GM20000 (cell line): Measurements from ENCODE around the gene RTRAF.

Source experiments
- DNase-seq: peaks from one replicate; pipeline ENCODE4 v3.0.0; 2012; ENCODE audit warnings: low spot score
- CTCF ChIP-seq: IDR thresholded peaks from 2 replicates; pipeline ENCODE4 v1.5.1; 2012; ENCODE audit warnings: mild to moderate bottlenecking, control low read depth; ENCODE audit errors: extremely low read depth, missing control alignments

Gene RTRAF

DNA sequence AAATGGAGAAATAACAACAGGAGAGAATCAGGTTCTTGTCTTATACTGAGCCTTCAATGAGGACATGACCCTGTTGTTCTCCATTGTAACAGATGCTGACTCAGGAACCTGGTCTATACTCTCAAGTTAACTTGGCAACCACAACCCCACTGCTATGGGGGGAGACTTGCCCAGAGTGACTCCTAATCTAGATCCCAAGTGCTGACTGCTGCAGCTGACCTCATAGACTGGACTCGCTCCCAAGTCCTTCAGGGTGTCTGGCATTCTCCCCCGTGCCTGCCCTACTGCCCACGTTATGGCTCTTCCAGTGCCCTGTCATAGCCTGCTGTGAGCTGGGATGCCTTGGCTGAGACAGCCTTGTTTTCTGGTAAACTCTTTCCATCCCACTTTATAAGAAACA lies 42.4 kb downstream of the RTRAF start:
- no peak for DNase-seq
- no peak for TF ChIP-seq CTCF

DNA sequence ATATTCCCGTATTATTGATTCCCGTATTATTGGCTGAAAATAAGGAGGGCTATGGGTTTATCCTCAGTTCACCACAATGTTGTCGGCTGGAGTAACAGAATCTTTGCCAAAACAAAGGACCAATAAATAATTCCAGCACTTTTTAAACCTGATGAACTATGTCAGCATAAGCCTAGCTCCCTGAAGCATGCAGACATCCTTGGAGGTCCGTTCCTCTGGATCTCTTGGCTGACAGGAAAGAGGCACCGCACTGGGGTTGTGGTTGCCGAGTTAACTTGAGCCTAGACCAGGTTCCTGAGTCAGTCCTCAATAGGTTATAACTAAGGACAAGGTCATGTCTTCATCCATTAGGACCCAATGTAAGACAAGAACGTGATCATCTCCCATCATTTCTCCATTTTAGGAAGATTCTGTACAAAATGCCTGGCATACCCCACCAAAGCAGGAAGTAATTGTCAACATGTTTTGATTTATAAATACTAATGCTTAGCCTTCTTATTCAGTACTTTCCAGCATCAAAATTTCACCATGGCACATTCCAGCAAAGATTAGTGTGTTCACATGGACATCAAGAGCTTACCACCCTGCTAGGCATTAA lies 43.0 kb downstream of the RTRAF start:
- no peak for TF ChIP-seq CTCF
- DNase-seq, result no peak

- DNase-seq, result no peak
- TF ChIP-seq CTCF, result no peak
Observed at GRCh38 chr14:52033101-52033642, 43.8 kb downstream of the RTRAF start.

DNA sequence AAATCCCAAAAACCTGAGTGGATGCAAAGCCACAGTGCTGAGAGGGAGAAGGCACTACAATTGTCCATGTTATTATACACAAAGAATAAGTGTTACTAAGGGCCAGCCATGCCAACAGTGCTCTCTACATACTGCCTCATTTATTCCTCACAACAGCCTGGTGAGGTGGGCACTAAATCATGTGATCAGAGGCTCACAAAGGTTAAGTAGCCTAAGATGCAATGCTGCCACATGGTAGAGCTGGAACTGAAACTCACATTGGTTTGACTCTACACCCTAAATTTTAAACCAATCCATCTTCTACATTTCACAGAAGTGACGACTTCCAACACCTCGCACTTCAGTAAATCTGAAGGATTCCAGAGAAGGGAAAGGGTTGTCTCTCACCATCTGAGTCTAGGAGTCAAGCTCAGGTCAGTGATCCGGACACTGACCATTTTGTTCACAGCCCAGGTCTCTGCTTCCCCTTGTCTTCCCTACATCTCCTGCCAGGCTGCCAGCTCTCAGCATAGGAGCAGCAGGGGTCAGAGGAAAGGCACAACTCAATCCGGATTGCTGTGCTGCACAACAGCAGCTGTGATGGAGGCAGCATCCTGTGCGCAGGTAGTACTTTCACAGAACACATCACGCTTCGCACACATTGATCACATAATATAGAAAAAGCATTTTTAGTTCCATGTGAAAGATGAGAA lies 49.9 kb downstream of the RTRAF start:
- no peak for DNase-seq
- TF ChIP-seq CTCF, result no peak

DNA sequence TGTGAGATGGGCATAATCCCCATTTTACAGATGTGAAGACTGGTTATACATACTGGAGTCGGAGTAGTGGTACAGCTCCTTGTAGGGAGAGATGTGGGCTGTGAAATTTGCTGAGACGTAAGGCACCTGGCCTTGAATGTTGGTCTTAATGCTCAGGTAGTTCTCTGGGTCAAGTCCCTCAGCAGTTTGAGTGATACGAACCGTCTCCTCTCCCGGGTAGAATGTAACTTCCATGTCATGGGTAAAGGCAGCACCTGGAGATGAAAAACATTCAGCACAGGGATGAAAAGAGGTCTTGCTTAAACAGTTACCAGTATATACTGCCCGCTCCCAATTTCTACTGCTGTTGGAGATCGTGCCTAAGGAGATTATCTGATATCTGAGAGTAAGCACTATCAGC lies 51.3 kb downstream of the RTRAF start:
- no peak for TF ChIP-seq CTCF
- no peak for DNase-seq

GRCh38 chr14:52042371-52043289 lies 53.3 kb downstream of the RTRAF start:
- TF ChIP-seq CTCF, result no peak
- DNase-seq, result no peak
